Stimulated activated CD4-positive, alpha-beta T cell treated with anti-CD3 and anti-CD28 coated beads, Interleukin-1b, Interleukin-23, amount 100 ng/mL, for 4 hours (primary cell): Measurements from ENCODE around the gene DCHS2.

Experiments
- DNase-seq, 2 donors: peaks; one replicate each; pipeline ENCODE4 v3.0.0-alpha.2; 2020; ENCODE audit warnings: low read depth in 2 of 2

Gene DCHS2

GRCh38 chr4:154489558-154490233 lies 1.9 kb downstream of the DCHS2 start:
- DNase-seq = no peak

GRCh38 chr4:154487145-154487544 lies 4.5 kb downstream of the DCHS2 start:
- no peak for DNase-seq

DNA sequence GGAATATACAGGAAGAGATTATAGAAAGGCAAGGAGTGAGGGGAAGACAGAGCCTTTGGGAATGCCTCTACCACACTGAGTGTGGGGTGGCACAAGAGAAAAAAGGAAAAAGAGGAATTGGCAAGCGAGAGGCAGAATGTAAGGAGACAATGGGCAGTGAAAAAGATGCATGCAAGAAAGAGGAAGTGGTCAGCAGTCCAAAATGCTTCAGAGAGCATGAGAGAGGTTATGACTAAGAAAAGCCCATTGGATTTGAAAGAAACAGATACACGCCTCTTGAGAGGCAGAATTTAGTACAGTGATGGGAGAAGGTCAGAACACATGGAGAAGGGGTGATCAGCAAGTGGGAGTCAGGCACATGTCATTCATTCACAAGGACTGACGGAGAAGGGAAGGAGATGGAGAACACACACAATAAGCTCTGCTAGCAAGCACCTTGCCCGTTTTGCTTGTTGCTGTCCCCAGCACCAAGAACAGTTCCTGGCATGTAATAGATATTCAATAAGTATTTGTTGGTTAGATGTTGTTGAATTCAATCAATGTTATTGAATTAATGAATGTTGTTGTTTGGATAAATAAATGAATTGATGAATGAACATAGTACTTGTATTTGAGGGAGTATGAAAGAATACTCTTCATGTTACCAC lies 6.3 kb downstream of the DCHS2 start:
- no peak for DNase-seq

DNA sequence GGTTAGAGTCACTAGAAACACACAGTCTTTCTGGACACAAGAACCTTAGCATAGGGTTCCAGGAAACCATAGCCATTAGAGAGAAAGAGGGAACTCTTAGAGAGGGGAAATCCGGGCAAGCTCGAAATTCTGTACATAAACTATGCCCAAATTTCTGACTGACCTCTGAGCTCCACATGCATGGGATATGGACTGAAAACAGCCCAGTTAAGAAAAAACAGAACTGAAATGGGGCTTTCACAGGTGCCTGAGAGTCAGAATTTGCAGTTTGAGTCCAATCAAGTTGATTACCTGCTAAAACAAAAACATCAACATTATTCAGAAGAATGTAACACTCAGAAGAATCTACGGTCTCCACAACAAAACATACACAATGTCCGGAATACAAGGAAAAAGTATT lies 13.1 kb downstream of the DCHS2 start:
- DNase-seq = no peak

DNA sequence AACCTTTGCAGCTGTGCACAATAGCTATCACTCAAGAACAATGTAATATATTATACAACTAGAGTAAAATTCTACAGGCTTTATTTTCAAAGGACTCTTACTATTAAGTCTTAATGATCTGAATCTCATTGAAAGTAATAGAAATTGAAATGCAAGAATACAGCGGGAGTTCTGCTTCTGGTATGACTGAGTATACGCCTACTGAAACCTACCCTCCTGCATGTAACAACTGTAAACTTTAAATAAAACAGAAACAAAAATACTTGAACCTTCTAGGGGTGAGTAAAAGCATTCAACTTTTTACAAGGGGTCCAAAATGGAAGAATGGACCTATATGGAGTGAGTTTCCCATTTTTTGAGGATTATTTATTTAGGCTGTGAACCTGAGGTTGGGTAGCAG lies 13.5 kb downstream of the DCHS2 start:
- no peak for DNase-seq

GRCh38 chr4:154476232-154476631 lies 15.4 kb downstream of the DCHS2 start:
- DNase-seq = no peak

GRCh38 chr4:154475820-154476219 lies 15.8 kb downstream of the DCHS2 start:
- DNase-seq = no peak

DNA sequence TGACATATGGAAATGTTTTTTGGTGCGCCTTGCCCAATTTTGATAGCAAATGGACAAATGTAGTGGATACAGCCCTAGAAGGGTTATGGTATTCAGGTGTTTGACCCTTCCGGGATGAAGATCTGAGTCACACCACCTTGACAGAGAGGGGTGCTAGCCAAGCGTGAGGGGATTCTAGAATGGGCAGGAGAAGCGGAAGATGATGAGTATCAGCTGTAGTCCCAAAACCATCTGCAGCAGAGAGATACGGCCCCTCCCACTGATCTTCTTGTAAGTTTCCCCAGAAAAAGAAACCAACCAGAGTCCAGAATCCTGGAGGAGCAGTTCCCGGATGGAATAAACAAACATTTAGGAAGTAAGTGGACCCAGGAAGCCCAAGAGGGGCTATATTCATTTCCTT lies 18.1 kb downstream of the DCHS2 start:
- no peak for DNase-seq

DNA sequence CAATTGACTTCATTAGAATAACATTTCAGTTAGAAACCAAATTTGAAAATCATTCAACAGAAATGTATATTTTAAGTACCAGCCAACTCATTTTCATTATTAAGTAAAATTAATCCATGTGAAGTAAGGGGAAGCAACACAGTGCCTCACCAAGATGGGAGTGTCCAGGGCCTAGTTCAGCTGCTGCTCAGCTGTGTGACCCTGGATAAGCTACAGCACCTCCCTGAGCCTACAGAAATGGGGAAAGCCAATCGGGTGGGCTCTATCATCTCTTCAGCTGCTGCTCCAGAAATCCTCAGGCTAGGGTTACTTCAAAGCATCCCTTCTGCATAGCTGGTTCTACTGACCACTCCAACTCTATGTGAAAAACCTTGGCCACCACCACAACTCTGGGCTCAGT lies 18.7 kb downstream of the DCHS2 start:
- no peak for DNase-seq

DNA sequence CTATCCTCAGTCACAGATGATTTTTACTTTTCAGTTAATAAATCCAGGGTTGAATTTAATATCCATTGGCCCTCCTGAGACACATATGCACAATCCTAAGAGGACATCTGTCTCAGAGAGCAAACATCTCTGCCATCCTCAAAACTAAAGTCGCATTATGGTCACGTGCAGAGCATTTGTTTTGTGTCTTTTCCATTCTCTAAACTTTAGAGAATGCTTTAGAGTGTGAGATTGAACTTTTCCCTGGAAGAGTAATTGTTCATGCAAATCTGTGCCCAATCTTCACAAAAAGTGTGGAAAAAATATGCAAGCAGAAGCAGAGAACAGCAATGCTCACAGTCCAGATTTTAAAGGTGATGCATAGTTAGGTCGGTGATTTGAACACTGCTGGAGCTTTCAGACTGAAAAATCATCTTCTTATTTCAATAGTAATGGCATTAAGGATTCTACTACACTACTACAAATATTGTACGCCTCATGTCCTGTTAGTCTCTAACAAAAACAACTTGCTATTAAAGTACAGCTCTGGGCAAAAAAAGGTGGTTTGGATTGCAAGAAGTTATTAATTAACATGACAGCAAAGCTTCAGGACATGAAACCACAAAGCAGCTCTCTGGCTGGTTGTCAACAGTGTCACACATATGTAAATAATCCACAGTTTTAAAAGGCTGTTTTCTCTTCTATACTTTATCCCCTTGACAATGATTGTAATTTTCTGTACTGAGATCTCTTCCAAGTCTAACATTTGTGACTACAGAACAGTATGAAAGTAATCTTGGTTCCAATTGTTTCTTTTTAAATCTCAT lies 19.9 kb downstream of the DCHS2 start:
- DNase-seq = no peak

GRCh38 chr4:154471032-154471431 lies 20.6 kb downstream of the DCHS2 start:
- no peak for DNase-seq

- DNase-seq = no peak
These were observed 23.7 kb downstream of the DCHS2 start for GRCh38 chr4:154467886-154468285.

GRCh38 chr4:154466336-154466735 lies 25.3 kb downstream of the DCHS2 start:
- DNase-seq = no peak

- DNase-seq = no peak
These were observed 26.5 kb downstream of the DCHS2 start for GRCh38 chr4:154465085-154465484.

GRCh38 chr4:154464654-154465053 lies 26.9 kb downstream of the DCHS2 start:
- no peak for DNase-seq

DNA sequence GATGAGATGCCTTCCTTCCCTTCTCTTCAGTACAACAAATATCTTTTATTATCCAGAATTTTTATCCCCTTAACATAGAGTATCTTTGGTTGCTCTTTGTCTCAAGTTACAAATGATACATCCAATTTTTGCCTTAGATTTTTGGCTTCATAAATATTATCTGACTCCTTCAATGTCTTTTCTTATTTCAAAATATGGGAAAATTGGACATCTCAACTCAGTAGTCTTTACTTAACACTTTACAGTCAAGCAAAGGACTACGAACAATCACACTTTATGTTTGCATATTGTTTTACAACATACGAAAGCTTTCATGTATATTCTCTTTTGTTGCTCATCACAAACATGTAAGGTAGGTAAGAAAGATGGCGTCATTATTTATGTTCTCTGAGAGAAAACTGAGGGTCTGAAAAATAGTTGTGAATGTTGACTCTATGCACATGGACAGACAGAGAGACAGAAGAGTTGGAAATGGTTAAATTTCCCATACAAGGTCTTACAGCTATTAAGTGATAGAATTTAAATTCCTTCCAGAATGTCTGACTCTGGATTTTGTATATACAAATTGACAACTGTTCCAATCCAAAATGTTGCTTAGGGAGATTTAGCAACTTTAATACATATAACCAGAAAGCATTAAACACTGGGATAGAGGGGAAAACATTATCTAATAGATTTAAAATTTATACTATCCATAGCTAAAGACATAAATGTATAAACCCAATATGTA lies 29.4 kb downstream of the DCHS2 start:
- no peak for DNase-seq

GRCh38 chr4:154457471-154457870 lies 34.1 kb downstream of the DCHS2 start:
- DNase-seq = no peak

DNA sequence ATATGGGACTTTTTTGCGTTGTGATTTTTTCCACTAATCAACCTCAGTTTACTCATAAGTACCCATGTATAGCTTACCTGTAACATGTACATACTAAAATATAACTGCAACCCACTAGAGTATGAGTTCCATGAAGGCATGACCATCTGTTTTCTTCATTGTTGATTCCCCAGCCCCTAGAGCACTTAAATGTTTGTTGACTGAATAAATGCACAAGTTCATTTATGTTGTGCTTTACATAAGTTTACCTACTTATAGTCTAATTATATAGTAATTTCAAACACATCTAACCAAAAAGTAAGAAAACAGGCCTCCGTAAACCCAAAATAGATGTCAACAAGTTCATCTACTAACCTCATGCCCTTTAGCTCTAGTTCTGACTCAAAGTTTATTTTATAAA lies 34.7 kb downstream of the DCHS2 start:
- DNase-seq = no peak

DNA sequence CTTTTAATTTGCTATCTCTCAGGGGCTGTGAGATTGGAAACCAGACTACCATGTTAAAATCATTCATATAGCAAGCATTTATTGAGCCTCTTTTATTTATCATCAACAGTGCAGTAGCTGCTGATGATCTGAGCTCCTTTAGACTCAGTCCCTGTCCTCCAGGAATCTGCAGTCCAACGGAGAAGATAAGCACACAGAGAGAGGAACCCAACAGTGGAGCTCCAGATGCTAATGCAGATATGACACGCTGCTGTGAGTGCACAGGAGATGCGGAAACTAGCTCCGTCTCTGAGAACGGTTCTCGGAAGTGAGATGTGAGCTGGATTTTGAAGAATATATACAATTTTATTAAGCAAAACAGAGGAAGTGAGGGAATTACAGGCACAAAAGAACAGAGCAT lies 35.4 kb downstream of the DCHS2 start:
- no peak for DNase-seq

DNA sequence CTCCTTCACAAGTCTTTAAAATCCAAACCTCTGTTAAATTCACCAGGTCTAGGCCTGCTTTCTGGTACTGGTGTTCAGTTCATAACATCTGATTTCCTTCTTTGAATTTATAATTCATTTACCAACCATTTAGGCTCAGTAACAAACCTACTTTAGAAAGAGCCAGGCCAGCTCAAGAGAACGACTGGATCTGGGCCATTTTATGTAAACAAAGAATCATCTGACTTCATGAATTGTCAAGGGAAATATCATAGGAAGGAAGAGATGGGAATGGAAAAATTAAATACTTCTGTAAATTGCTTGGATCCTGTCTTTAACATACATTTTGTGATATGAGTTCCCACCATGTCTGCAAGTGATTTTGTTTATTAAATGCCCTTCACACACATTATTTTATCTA lies 36.5 kb downstream of the DCHS2 start:
- no peak for DNase-seq

DNA sequence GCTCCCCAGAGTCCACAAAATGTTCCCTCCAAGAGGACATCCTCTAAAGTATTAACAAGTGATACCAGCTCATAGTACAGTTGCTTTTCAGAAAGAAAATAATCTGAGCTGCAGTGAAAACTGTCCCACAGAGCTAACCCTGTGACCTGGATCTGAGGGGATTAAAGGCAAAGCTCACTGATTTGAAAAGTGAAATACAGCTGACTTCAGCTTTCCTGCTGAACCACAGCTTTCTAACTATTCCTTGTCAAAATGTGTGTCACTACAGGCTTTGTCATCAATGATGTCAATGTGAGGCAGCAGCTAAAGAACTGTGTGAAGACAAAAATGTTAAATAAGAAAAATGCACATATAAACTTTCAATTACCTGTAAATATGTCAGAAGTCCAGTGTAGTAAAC lies 36.9 kb downstream of the DCHS2 start:
- DNase-seq = no peak

- DNase-seq = no peak
These were observed 38.7 kb downstream of the DCHS2 start for GRCh38 chr4:154452798-154453346.
